ENCODE data around the gene PDE9A. TPM values are rescaled to one million over a fixed set of nuclear protein-coding genes. Genes with fewer than 3 reads are reported as not detected.

Gene PDE9A
- total and polyA plus RNA-seq, 2 donors (not counting 3 experiments of a cell fraction or from before 2014, with no cell fraction given) = 0.28 to 2.2 TPM

DNA sequence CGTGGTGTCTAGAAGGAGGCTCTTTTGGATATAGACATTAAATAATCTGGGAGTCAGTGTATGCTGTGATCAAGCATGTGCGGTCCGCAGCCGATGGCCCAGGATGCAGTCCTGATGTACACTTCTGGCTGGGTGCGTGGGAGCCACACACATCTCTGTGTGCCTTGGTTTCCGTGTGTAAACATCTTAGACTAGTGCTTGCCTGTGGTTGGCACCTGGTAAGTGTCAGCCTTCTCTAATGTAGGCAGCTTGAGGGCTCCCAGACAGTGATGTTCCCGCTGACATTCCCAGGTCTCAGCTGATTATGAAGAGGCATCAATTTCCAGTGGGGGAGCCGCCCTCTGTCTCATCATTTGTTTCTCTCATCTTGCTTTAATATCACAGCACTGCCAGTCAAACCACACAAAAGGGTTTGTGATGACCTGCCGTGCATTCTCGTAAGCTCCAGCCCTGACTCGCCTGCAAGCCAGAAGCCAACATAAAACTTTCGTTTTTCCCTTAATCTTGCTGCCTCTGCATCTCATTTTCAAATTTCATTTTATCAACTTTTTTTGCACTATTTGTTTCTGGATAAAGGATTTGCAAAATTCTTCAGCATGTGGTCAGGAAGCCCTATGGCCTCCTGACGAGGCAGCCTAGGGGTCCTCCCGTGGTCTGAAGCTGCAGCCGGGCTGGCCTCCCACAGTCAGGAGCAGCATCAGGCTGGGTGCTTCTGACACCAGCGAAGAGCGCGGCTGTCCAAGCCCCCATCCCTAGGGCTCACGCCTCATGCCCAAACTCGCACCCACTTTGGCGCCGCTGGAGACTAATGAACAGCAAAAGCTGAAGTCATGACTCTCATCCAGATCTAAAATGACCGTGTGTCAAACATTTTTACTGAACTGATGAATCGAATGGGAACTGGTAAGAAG, 28.1 kb downstream of the PDE9A start:
- H3K4me2 ChIP-seq (ENCODE audit: insufficient read depth, low read length) = no peak overlapping the region
- peaks cover 0 to 5% of the 10 kb centered on the region in 2 experiments for H3K27me3 ChIP-seq (ENCODE audit: control insufficient read depth in 2 of 2, insufficient read depth in 2 of 2, low read length in 2 of 2)
- no peak overlapping the region for H3K27ac ChIP-seq (ENCODE audit: insufficient read depth, low read depth, low read length)
- FAIRE-seq (no peak), DNase-seq (ENCODE audit: low read depth, low spot score) (no peak)
- H3K4me3 ChIP-seq (replicated peaks in 1 of 3; ENCODE audit: insufficient read depth in 1 of 3, low read depth in 1 of 3, low read length in 3 of 3) = no peak overlapping the region
- no peaks in the 10 kb centered on the region for H4K20me1 ChIP-seq (replicated peaks; ENCODE audit: control insufficient read depth, extremely low read depth, insufficient read depth, low read length)
- peaks cover 10% of the 10 kb centered on the region for H3K4me1 ChIP-seq (ENCODE audit: control insufficient read depth, extremely low read depth, insufficient read depth, low read length)
- no peaks in the 10 kb centered on the region for H3K9me3 ChIP-seq (replicated peaks; ENCODE audit: control insufficient read depth, insufficient read depth, low read length)
- no peak overlapping the region for H2AFZ ChIP-seq (ENCODE audit: low read depth, low read length)
- no peak for TF ChIP-seq EZH2 (IDR thresholded peaks at IDR 0.05; ENCODE audit: borderline replicate concordance, low read depth, low read length, severe bottlenecking)
- no peak for TF ChIP-seq JUN (IDR thresholded peaks at IDR 0.05; ENCODE audit: borderline replicate concordance, insufficient read depth, insufficient read length, low read depth)
- TF ChIP-seq FOS (IDR thresholded peaks at IDR 0.05; ENCODE audit: borderline replicate concordance, insufficient read depth, low read length) = no peak
- H3K9me1 ChIP-seq (replicated peaks; ENCODE audit: control insufficient read depth, extremely low read depth, insufficient read depth, low read length) = no peaks in the 10 kb centered on the region
- dilution Hi-C loops (cut with MboI; ENCODE audit: extremely low pct_ligation_motif_present, low sequenced_read_pairs) = no loop called here
- ChIA-PET POLR2A (no interaction called here), CTCF (interaction anchor here (1.8 kb wide), 1 partner anchor 10 kb away, joined by 4 read pairs; no protein-coding TSS in a partner anchor)
- intact Hi-C loops (cut with micrococcal nuclease) = no loop called here
- no peaks in the 10 kb centered on the region for H3K79me2 ChIP-seq (ENCODE audit: control insufficient read depth, insufficient read depth, low read length)
- no TSS peak for BruUV-seq (replicated peaks)
- H3K36me3 ChIP-seq (ENCODE audit: control insufficient read depth in 2 of 2, extremely low read depth in 1 of 2, insufficient read depth in 2 of 2, low read length in 2 of 2) = no peaks in the 10 kb centered on the region
- H3K9ac ChIP-seq (replicated peaks; ENCODE audit: extremely low read depth, insufficient read depth, low read length) = no peak overlapping the region

DNA sequence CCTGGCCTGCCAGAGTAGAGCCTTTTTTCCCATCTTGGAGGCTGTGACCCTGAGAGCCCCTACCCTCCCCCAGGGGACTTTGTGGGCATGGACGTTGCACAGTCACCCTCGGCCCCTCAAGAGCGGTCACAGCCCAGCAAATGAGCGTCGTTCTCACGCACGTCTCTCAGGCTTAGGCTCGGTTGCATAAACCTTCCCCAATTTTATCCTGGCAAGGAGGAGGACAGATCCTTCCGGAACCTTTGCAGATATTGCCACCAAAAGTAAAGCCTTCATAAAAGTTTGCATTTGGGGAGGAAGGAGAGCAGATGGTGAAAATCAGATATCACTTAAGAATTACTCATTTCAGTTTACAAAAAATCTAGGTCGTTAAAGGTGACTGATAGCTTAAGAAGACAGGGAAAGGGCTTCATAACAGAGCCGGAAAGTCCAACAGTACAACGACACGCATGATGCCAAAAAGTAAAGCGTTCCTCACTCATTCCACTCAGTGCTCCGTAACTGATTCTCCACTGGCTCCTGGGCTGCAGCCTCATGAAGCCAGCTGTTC, 29.3 kb downstream of the PDE9A start:
- FAIRE-seq = no peak
- dilution Hi-C loops (cut with MboI; ENCODE audit: extremely low pct_ligation_motif_present, low sequenced_read_pairs) = no loop called here

More for the DNA sequence above, 29.3 kb downstream of the PDE9A start:
- no peak overlapping the region for H2AFZ ChIP-seq (ENCODE audit: low read depth, low read length)
- H3K4me2 ChIP-seq (ENCODE audit: insufficient read depth, low read length) = no peak overlapping the region
- no peak for DNase-seq (ENCODE audit: low read depth, low spot score)
- H3K79me2 ChIP-seq (ENCODE audit: control insufficient read depth, insufficient read depth, low read length) = no peaks in the 10 kb centered on the region
- H3K27me3 ChIP-seq (ENCODE audit: control insufficient read depth in 2 of 2, insufficient read depth in 2 of 2, low read length in 2 of 2) = no peaks in the 10 kb centered on the region
- no peak overlapping the region for H3K4me3 ChIP-seq (replicated peaks in 1 of 3; ENCODE audit: insufficient read depth in 1 of 3, low read depth in 1 of 3, low read length in 3 of 3)
- no peaks in the 10 kb centered on the region for H3K9me1 ChIP-seq (replicated peaks; ENCODE audit: control insufficient read depth, extremely low read depth, insufficient read depth, low read length)
- ChIA-PET CTCF (no interaction called here), POLR2A (no interaction called here)
- intact Hi-C loops (cut with micrococcal nuclease) = no loop called here
- no peaks in the 10 kb centered on the region for H3K9me3 ChIP-seq (replicated peaks; ENCODE audit: control insufficient read depth, insufficient read depth, low read length)
- no TSS peak for BruUV-seq (replicated peaks)
- H3K27ac ChIP-seq (ENCODE audit: insufficient read depth, low read depth, low read length) = no peak overlapping the region
- TF ChIP-seq GATA2 (IDR thresholded peaks at IDR 0.05; ENCODE audit: insufficient read depth, insufficient read length, low read depth, low read length) (no peak), EZH2 (IDR thresholded peaks at IDR 0.05; ENCODE audit: borderline replicate concordance, low read depth, low read length, severe bottlenecking) (no peak)
- TF ChIP-seq, protein P1, sequence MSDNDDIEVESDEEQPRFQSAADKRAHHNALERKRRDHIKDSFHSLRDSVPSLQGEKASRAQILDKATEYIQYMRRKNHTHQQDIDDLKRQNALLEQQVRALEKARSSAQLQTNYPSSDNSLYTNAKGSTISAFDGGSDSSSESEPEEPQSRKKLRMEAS (IDR thresholded peaks at IDR 0.05; ENCODE audit: insufficient read depth, insufficient read length) = no peak
- no peaks in the 10 kb centered on the region for H3K36me3 ChIP-seq (ENCODE audit: control insufficient read depth in 2 of 2, extremely low read depth in 1 of 2, insufficient read depth in 2 of 2, low read length in 2 of 2)
- H3K9ac ChIP-seq (replicated peaks; ENCODE audit: extremely low read depth, insufficient read depth, low read length) = no peak overlapping the region
- peaks cover 8% of the 10 kb centered on the region for H3K4me1 ChIP-seq (ENCODE audit: control insufficient read depth, extremely low read depth, insufficient read depth, low read length)
- H4K20me1 ChIP-seq (replicated peaks; ENCODE audit: control insufficient read depth, extremely low read depth, insufficient read depth, low read length) = no peaks in the 10 kb centered on the region
